Ectodermal cell (in vitro differentiated cells): Measurements from ENCODE around the gene ANKDD1B.
"Not testable (repeated sequence)": the region's sequence is repeated elsewhere in the genome, so short reads cannot be mapped to it uniquely, and the experiment has no call there.

ENCODE experiments used
- H3K27ac ChIP-seq: 2 replicates; pipeline ENCODE4 v1.7.0; 2013; ENCODE audit warnings: mild to moderate bottlenecking, low read depth, low read length; ENCODE audit not compliant: insufficient read depth, poor library complexity, severe bottlenecking
- H3K27me3 ChIP-seq: 2 replicates; pipeline ENCODE4 v1.7.0; 2013; ENCODE audit warnings: mild to moderate bottlenecking, low read length; ENCODE audit not compliant: insufficient read depth, control insufficient read depth, poor library complexity, severe bottlenecking
- H3K36me3 ChIP-seq: one replicate; pipeline ENCODE4 v1.7.0; 2013; ENCODE audit warnings: low read length; ENCODE audit not compliant: control insufficient read depth, insufficient read depth
- H3K4me1 ChIP-seq: one replicate; pipeline ENCODE4 v1.7.0; 2013; ENCODE audit warnings: low read length; ENCODE audit not compliant: control insufficient read depth, insufficient read depth
- H3K4me3 ChIP-seq: 2 replicates; pipeline ENCODE4 v1.7.0; 2013; ENCODE audit warnings: low read depth, low read length, control low read depth; ENCODE audit not compliant: insufficient read depth
- H3K9me3 ChIP-seq: 2 replicates; pipeline ENCODE4 v1.7.0; 2013; ENCODE audit warnings: mild to moderate bottlenecking, low read length, moderate library complexity; ENCODE audit not compliant: control insufficient read depth
- WGBS, 2 experiments: methylation state at CpG; one replicate each; pipeline ENCODE4 v1.1.7; 2013; ENCODE audit warnings: missing lambda C conversion rate in 2 of 2; 5-methylcytosine and 5-hydroxymethylcytosine counted together

Gene ANKDD1B

GRCh38 chr5:75600535-75600934, 10.7 kb upstream of the ANKDD1B start:
- no peaks in the 10 kb centered on the region for H3K9me3 ChIP-seq
- no peak overlapping the region for H3K4me3 ChIP-seq
- H3K27ac ChIP-seq = no peak overlapping the region
- H3K36me3 ChIP-seq = no peaks in the 10 kb centered on the region
- peaks cover 1% of the 10 kb centered on the region for H3K4me1 ChIP-seq
- no peaks in the 10 kb centered on the region for H3K27me3 ChIP-seq

- Histone ChIP-seq H3K36me3 (no peaks in the 10 kb centered on the region), H3K27me3 (no peaks in the 10 kb centered on the region), H3K4me3 (no peak overlapping the region), H3K9me3 (no peaks in the 10 kb centered on the region), H3K27ac (no peak overlapping the region), H3K4me1 (peaks cover 4% of the 10 kb centered on the region)
- 97 to 100% methylated on average over 1 of the region's 1 CpG for WGBS, 2 experiments
Observed at GRCh38 chr5:75601567-75601966, 9.7 kb upstream of the ANKDD1B start.

GRCh38 chr5:75601996-75602395, 9.3 kb upstream of the ANKDD1B start:
- no peaks in the 10 kb centered on the region for H3K36me3 ChIP-seq
- H3K4me1 ChIP-seq = peaks cover 7% of the 10 kb centered on the region
- no peak overlapping the region for H3K4me3 ChIP-seq
- WGBS, 2 experiments = 89 to 91% methylated on average over 3 of the region's 3 CpGs
- no peaks in the 10 kb centered on the region for H3K27me3 ChIP-seq
- no peak overlapping the region for H3K27ac ChIP-seq
- no peaks in the 10 kb centered on the region for H3K9me3 ChIP-seq

GRCh38 chr5:75603371-75603770, 7.9 kb upstream of the ANKDD1B start:
- Histone ChIP-seq H3K9me3 (no peaks in the 10 kb centered on the region), H3K4me1 (peaks cover 7% of the 10 kb centered on the region), H3K27me3 (no peaks in the 10 kb centered on the region), H3K36me3 (no peaks in the 10 kb centered on the region), H3K27ac (no peak overlapping the region), H3K4me3 (no peak overlapping the region)

- 95 to 98% methylated on average over 2 of the region's 2 CpGs for WGBS, 2 experiments
- Histone ChIP-seq H3K36me3 (no peaks in the 10 kb centered on the region), H3K9me3 (no peaks in the 10 kb centered on the region), H3K4me3 (no peak overlapping the region), H3K27me3 (no peaks in the 10 kb centered on the region), H3K27ac (no peak overlapping the region), H3K4me1 (peaks cover 7% of the 10 kb centered on the region)
Observed at GRCh38 chr5:75603821-75604220, 7.4 kb upstream of the ANKDD1B start.

GRCh38 chr5:75607341-75607740, 3.9 kb upstream of the ANKDD1B start:
- H3K36me3 ChIP-seq, H3K4me3 ChIP-seq, H3K4me1 ChIP-seq, H3K27me3 ChIP-seq, H3K9me3 ChIP-seq, H3K27ac ChIP-seq: not testable (repeated sequence)
- 91 to 92% methylated on average over 5 of the region's 5 CpGs for WGBS, 2 experiments

- Histone ChIP-seq H3K9me3 (no peaks in the 10 kb centered on the region), H3K36me3 (no peaks in the 10 kb centered on the region), H3K27ac (no peak overlapping the region), H3K27me3 (no peaks in the 10 kb centered on the region), H3K4me3 (no peak overlapping the region), H3K4me1 (peaks cover 7% of the 10 kb centered on the region)
- 100% methylated on average over 1 of the region's 1 CpG for WGBS, 2 experiments
Observed at GRCh38 chr5:75608870-75609269, 2.4 kb upstream of the ANKDD1B start.

GRCh38 chr5:75610201-75610600, 1.1 kb upstream of the ANKDD1B start:
- no peak overlapping the region for H3K4me3 ChIP-seq
- whole genome bisulfite sequencing, 2 experiments = 41 to 43% methylated on average over 5 of the region's 5 CpGs
- H3K27me3 ChIP-seq = peaks cover 12% of the 10 kb centered on the region
- no peaks in the 10 kb centered on the region for H3K36me3 ChIP-seq
- no peaks in the 10 kb centered on the region for H3K9me3 ChIP-seq
- peaks cover 7% of the 10 kb centered on the region for H3K4me1 ChIP-seq
- no peak overlapping the region for H3K27ac ChIP-seq

GRCh38 chr5:75610859-75611310, 368 bp upstream of the ANKDD1B start:
- H3K4me1 ChIP-seq, H3K36me3 ChIP-seq, H3K9me3 ChIP-seq, H3K27ac ChIP-seq: not testable (repeated sequence)
- WGBS, 2 experiments = 30% methylated on average over 8 to 11 of the region's 11 CpGs
- H3K27me3 ChIP-seq = peaks cover 15% of the 10 kb centered on the region
- peak overlapping the region; percentile 46 for H3K4me3 ChIP-seq

- 71 to 73% methylated on average over 12 of the region's 12 CpGs for WGBS, 2 experiments
- Histone ChIP-seq H3K27ac (no peak overlapping the region), H3K4me3 (peak overlapping the region; percentile 46)
Observed at GRCh38 chr5:75612226-75612569, 945 bp downstream of the ANKDD1B start.

GRCh38 chr5:75612901-75613300, 1.6 kb downstream of the ANKDD1B start:
- no peaks in the 10 kb centered on the region for H3K36me3 ChIP-seq
- no peaks in the 10 kb centered on the region for H3K9me3 ChIP-seq
- H3K27me3 ChIP-seq = peaks cover 15% of the 10 kb centered on the region
- no peak overlapping the region for H3K4me3 ChIP-seq
- no peak overlapping the region for H3K27ac ChIP-seq
- H3K4me1 ChIP-seq = peaks cover 12% of the 10 kb centered on the region
- 96% methylated on average over 3 of the region's 3 CpGs for WGBS, 2 experiments

More at GRCh38 chr5:75612226-75612569, 945 bp downstream of the ANKDD1B start:
- H3K36me3 ChIP-seq = no peaks in the 10 kb centered on the region
- H3K4me1 ChIP-seq = peaks cover 12% of the 10 kb centered on the region
- H3K9me3 ChIP-seq = no peaks in the 10 kb centered on the region
- H3K27me3 ChIP-seq = peaks cover 15% of the 10 kb centered on the region
